OCI-M2 (cell line): ENCODE results near the gene SMIM13.
A peak's percentile ranks its signal among the peaks of the same experiment; 100 is the strongest.

Experiments used
- DNase-seq: peaks from one replicate; lab custom pipeline; 2025; ENCODE audit not compliant: unreplicated experiment; lab: John Stamatoyannopoulos, UW

Gene SMIM13

DNA sequence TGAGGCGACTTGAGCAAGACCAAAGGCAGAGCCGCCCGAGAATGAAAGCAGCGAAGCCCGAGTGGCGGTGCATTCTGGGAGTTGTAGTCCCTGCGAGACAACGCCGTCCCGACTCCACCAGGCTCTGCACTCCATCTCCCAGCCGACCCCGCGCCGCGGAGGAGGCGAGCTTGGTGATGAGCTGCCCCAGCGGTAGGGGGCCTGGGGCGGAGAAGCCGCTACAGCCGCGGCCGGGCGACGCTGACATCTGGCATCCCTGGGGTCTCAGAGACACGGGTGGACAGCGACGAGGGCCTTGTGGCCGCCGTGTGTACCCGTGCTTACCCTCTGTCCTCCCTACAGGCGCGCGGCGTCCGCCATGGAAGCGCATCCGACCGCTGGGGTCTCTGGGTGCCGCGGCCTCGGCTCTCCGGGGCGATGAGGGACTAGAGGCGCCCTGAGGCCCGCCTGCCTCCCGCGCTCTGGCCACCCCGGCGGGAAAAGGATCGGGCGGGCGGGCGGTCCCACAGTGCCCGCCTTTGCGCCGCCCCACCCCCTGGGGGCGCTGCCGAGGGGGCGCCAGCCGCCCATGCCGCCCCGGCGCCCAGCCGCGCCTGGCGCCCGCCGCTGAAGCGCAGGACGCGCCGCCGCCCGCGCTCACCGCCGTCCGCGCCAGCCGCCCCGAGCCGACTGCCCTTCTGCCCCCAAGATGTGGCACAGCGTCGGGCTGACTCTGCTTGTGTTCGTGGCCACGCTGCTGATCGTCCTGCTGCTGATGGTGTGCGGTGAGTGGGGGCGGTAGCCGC lies at the start of gene SMIM13:
TSS of gene SMIM13 (plus strand) at position 209 of the 785 bp plus-strand sequence. CDS start at position 689, 480 bp downstream.
- peak; percentile 90 for DNase-seq

DNA sequence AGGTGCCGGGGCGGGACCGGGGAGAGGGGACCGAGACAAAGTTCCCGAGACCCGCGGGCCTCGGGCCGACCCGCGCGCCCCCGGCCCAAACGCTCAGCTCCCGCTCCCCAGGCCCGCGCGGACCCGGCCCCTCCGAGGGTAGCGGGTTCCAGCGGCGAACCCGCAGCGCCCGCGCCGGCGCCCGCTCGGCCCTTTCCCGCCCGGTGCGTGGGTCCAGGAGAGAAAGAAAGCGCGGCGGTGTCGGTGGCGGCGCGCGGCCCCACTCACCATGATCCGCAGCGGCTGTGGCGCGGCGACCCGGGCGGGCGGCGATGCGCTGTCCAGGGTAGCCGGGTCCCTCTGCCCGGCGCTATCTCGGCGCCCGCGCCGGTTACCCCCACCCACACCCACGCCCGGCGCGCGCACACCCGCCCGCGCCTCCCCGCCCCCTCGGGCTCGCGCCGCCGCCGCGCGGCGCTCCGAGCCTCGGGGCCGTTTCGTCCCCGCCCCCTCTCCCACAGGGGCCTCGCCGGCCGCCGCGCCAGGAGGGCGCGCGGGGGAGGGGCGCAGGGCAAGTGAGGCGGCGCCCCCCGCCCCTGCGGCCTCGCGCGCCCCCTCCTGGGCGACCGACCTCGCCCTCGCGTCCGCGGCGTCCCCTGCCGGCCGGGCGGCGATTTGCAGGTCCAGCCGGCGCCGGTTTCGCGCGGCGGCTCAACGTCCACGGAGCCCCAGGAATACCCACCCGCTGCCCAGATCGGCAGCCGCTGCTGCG lies 49.5 kb upstream of the SMIM13 start, which contains the start of gene ELOVL2:
TSS of gene ELOVL2 (minus strand) at position 345 of the 751 bp plus-strand sequence. CDS start at position 270, 75 bp downstream.
- DNase-seq = no peak

DNA sequence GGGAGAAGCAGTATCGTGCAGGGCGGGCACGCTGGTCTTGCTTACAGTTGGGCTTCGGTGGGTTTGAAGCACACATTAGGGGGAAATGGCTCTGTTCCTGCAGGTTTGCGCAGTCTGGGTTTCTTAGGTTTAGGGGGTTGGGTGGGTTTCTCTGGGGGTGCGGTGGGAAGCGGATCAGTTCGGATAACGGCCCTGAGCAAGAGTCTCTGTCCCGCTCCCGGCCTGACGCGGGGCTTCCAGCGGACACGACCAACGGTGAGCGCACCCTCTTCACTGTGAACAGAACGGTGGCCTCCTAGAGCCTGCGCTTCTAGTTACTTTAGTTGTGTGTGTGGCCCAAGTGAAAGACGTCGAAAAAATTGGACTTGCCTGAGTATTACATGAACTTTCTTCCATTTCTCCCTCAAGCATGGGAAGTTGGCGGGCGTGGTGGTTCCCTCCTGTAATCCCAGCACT lies 48.9 kb upstream of the SMIM13 start:
- no peak for DNase-seq

DNA sequence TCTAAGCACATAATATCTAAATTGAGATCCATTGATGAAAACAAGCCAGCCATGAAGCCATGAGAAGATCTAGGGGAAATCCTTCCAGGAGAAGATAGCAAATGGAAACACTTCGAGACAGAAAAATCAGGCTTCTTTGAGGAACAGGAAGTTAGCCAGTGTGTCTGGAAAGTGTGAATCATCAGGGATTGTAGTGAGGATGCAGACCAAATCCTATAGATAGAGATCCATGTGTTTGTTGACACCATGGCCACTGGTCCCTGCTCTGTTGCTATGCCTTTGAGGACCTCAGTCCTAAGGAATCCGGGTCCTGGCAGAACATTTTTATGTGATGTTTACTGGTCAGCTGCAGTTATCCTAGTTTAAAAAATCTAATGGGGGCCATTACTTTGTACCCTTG lies 42.9 kb upstream of the SMIM13 start:
- DNase-seq = no peak

DNA sequence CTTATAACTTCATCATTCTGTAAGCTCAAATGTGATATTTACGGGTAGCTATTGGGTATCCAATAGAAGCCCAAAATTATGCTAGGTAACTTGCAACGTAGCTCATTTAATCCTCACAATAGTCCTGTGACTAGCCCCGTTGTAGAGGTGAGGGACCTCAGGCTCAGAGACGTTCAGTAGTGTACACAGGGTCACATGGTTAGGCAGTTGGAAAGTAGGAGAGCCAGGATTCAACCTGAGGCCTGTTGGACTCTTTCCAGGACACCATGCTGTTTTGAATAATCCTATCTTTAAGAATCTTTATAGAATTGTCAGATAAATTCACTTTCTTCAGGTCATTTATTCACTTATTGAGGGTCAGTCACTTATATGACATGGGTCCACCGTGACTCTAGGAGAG lies 40.3 kb upstream of the SMIM13 start:
- no peak for DNase-seq

DNA sequence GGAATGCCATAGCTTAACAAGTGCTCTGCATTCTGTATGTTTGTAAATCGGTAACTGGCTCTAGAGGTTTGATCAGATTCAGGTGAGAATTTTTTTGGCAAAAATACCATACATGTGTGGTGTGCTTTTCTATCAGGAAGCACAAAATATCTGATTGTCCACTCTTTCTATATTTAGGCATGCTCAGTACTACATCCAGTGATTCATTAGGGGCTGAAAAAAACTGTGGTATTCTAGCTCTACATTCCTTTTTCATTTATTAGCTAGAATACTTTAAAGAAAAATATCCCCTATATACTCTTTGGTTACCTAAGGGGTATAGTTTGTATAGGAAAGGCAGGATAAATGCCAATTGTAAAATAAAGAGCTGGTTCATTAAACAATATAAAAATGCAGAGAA lies 38.9 kb upstream of the SMIM13 start:
- no peak for DNase-seq

DNA sequence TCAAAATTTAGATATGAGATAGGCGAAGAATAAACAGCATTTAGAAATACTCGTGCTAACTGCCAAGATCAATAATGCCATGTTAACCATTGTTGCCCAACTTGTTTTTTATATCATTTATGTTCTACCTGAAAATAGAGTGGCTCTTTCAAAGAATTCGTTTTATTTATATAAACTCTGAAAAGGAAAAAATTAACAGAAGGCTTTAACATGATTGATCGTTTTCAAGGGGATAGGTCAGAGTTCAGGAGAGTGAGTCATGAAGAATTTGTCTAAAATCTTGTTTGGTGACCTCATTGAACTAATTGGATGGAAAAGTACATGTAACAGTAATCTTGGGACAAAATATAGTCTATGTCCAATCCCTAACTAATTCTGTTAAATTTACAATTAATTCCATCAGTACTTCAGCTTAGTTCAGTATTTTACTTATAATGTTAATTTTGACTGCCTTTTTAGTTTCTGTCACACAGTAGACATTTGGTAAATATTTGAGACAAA lies 38.5 kb upstream of the SMIM13 start:
- no peak for DNase-seq

DNA sequence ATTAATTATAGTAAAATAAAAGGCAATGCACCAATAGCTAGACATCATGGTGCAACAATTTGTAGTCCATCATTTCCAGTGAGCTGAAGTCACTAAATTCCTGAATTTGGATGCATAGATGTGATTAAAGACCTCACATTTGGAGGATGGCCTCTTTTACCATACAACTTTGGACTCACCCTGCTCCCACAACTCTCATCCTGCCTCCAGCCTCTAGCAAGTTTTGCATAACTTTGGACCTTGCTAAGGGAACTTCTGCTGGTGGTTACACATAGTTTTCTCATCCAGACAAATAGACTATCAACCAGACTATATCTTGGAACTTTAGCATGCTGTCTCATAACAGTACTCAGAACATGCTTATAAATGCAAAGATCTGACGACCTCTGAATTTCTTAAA lies 36.8 kb upstream of the SMIM13 start:
- no peak for DNase-seq

DNA sequence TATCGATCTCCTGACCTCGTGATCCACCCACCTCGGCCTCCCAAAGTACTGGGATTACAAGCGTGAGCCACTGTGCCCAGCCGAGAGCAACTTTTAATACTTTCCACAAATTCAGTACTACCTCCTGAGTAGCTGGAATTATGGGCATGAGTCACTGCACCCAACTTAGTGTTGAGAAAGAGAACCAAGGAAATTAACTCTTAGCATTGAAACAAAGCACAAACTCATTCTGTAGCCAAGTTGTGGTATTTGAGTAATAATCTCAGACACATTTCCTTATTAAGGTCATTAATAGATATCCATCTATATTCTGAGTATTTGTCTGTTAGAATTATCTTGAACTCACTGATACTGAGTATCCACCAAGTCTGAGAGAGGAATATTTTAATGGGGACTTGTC lies 35.2 kb upstream of the SMIM13 start:
- DNase-seq = no peak

DNA sequence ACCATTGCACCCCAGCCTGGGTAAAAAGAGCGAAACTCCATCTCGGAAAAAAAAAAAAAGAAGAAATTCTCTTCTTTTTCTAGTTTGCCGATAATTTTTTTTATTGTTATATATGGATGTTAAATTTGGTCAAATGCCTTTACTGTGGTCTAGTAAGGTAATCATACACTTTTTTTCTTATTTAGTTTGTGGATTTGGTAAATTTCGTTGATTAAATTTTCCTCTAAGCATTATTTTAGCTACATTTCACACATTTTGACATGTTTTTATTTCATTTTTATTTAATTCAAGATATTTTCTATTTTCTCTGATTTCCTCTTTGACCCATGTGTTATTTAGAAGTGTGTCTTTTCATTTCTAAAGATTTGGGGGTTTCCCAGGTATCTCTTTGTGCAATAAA lies 31.6 kb upstream of the SMIM13 start:
- DNase-seq = no peak

DNA sequence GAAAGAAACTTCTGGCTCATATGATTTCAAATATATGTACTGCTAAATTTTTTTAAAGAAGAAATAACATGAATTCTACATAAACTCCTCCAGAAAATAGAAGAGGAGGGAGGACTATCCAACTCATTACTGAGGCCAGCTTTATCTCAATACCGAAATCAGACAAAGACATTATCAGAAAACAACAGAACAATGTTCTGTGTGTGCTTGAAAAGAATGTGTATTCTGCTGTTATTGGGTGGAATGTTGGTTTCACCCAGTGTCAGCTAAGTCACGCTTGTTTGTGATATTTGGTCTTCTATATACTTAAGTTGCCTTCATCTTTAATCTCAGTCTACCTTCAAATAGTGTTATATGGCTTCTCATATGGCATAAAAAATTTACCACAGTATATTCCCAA lies 30.9 kb upstream of the SMIM13 start:
- DNase-seq = no peak

DNA sequence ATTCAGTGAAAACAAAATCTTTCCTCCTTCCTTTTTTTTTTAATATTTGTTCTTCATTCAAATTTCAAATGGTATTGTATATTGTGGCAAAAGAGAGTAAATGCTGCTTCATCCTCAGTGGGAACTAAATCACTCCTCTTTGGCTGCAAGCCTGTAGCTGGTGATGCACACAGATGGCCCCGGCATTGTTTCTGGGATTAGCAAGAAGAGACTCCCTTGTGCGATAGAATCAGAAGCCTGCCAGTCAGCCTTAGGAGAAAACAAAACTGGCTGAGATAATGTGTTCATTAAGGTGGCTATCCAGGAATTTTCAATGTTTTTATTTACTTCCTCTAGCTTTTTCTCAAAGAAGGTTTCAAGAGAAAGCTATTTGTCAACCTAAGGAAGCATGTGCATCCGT lies 28.8 kb upstream of the SMIM13 start:
- no peak for DNase-seq

DNA sequence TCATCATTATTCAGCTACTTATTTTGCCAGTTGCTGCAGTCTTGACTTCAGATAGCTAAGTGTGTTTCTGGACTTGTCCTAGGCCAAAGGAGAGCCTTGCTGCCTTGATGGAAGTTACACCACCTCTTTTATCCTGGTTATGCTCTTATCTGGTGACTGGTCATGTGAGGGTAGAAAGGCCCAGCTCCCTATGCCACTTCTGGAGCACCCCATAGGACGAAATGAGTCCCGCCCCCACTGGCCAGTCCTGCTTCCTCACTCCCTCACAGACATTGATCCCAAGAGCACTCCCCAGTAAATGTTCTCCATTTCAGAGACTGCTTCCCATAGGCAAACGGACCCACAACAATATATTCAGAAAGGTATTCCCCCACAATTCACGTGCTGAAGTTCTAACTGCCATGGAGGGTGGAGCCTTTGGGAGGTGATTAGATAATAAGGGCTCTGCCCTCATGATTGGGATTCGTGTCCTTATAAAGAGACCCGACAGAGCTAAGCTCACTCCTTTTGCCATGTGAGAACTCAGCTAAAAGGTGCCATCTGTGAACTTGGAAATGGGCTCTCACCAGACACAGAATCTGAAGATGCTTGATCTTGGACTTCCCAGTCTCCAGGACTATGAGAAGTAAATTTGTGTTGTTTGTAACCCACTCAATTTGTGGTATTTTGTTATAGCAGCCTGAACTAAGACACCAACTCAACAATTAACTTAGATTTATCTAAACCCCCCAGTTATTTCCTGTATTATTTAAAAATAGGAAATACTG lies 28.0 kb upstream of the SMIM13 start:
- DNase-seq = no peak

DNA sequence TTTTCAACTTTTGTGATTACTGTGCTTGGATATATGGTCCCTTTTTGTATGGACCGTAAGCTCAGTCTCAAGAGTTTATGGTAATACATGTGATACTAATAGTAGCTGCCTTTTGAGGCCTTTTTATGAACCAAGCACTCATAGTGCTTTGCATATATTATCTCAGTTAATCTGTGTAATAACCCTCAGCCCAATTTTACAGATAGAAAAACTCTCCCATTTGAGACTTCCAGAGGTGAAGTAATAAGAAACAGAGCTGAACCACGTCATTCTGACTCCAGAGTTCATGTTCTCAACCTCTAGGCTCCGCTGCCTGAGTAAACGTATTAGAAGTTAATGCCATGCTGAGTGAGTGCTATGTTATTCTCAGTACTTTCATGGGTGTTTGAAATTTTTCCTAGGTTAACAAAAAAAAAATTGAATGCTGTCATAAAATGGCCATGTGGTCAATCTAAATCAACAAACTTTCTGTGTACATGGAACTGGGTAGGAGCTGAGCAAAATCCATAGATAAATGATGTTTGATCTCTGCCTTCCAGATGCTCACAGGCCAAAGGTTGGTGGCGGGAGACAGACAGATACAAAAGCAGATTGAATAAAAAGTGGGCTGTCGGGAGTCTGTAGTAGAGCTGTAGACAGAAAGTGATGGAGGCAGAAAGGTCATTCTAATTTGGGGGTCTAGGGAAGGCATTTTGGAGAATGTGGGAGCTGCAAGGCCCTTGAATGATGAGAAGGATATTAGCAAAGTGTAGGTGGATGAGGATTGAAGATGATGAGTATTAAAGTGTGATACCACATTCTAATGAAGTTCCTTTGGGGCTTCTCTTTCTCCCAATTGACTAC lies 26.9 kb upstream of the SMIM13 start:
- DNase-seq = no peak

DNA sequence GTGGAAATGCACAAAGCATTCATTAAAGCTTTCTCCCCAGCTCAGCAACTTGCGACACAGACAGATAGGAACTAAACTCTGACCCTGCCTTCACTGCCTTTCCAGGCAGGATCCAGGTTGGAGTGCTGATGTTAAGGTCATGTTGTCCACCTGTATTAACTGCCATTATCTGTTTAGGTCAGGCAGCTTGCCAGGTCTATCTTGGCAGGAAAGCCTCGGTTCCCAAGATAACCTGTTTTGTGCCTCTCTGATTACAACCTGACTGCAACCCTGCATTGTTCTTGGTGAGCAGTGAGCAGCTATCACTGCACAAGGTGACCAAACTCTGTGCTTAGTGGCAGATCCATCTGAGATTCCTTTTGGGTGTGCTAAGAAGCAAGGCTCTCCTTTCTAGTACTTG lies 26.3 kb upstream of the SMIM13 start:
- DNase-seq = no peak

DNA sequence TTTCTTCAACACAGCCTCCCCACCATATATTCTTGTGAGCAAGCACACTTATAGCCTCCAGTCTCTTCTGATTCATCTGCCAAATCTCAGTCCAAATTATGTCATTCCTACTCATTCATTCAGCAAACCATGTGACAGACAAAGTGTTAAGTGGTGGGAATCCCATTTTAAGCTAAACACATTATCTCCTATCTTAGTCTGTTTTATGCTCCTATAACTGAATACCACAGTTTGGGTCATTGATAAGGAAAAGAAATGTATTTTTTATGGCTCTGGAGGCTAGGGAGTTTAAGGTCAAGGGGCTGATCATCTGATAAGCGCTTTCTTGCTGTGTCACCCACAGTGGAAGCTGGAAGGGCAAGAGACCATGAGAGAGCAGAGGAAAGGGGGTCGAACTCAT lies 23.9 kb upstream of the SMIM13 start:
- no peak for DNase-seq

DNA sequence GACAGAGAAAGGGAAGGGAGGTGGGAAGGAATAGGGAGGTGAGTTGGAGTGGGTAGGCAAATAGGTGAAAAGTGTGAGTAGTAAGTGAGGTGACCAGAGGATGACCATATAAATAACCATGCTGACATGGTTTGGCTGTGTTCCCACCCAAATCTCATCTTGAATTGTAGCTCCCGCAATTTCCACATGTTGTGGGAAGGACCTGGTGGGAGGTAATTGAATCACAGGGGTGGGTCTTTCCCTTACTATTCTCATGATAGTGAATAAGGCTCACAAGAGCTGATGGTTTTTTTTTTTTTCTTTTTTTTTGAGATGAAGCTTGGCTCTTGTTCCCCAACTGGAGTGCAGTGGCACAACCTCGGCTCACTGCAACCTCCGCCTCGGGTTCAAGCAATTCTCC lies 21.5 kb upstream of the SMIM13 start:
- DNase-seq = no peak

DNA sequence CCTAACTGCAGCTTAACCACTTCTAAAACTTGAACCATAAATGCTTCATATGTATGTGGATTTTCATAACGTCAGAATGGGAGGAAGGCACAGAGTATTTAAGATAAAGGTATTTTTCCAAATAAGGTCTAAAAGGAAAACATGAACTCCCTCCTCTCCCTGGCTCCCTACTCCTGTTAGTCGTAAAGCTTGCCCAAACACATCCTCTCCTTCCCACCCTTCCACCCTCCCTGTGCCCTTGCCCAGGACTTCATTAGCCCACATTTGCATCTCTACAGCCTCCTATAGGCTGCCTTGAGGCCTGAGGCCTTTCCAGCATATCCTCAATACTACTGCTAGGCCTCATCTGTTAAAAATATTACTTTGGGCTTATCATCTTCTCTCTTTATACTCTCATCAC lies 17.1 kb upstream of the SMIM13 start:
- no peak for DNase-seq

DNA sequence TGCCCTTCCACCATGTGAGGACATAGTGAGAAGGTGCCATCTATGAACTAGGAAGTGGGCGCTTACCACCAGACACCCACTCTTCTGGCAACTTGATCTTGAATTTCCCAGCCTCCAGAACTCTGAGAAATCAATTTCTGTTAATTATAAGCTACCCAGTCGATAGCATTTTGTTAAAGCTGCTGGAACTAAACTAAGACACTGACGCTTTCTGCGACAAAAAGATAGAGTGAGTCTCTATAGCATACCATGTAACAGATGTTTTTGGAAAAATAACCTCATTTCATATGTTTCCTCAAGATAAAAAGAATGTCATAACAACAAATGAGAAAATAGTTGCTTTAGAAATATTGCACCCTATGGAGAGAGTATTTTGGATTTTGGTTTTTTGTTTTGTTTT lies 15.4 kb upstream of the SMIM13 start:
- DNase-seq = peak; percentile 25

DNA sequence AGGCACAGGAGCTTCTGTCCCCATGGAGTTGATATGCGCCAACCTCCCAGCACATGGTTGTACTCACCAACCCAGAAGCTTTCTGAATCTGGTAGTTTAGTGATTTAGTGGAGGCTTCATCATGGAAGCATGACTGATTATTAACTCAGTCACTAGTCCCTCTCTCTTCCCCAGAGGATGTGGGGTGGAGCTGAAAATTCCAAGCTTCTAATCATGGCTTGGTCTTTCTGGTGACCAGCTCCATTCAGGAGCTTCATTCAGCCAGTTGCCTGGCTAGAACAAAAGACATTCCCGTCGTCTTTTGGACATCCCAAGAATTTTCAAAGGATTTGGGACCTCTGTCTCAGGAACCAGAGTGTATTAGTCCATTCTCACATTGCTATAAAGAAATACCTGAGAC lies 13.3 kb upstream of the SMIM13 start:
- DNase-seq = no peak
